Forelimb muscle (tissue), 1 donor: ENCODE data around the gene TRPM3. TPM values are rescaled to one million over a fixed set of nuclear protein-coding genes. Genes with fewer than 3 reads are reported as not detected.
"Not testable (repeated sequence)": the region's sequence is repeated elsewhere in the genome, so short reads cannot be mapped to it uniquely, and the experiment has no call there.

Experiments used
- DNase-seq: peaks from one replicate; pipeline ENCODE4 v3.0.0-alpha.2; 2013; ENCODE audit warnings: low read depth
- polyA plus RNA-seq: library from polyadenylated mRNA; unstranded; fragments of 120-200 nt; gene quantifications from one replicate; pipeline ENCODE4 v1.2.1, GENCODE V29; 2013; ENCODE audit not compliant: insufficient read length

The TRPM3 gene
- polyA plus RNA-seq, 1 donor = 0.19 TPM

- no peak for DNase-seq
These were observed 361.2 kb downstream of the TRPM3 start for GRCh38 chr9:70760228-70760627.

DNA sequence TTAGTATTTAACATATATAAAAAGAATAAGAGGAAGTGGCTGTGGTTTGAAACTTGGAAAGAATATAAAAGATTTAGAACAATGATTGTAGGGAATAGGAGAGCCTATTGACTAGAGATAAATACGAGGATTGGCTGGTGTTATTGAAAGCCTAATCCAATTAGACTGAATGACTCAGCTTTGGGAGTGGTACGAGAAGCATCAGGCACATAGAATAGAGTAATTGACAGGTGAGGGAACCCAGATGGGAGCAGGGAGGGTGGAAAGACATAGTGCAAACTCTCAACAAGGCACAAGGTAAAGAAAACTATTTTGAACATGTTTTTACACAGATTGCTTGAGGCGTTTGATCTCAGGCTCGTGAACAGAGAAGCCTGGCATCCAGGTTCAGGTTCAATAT lies 368.1 kb downstream of the TRPM3 start:
- no peak for DNase-seq

DNA sequence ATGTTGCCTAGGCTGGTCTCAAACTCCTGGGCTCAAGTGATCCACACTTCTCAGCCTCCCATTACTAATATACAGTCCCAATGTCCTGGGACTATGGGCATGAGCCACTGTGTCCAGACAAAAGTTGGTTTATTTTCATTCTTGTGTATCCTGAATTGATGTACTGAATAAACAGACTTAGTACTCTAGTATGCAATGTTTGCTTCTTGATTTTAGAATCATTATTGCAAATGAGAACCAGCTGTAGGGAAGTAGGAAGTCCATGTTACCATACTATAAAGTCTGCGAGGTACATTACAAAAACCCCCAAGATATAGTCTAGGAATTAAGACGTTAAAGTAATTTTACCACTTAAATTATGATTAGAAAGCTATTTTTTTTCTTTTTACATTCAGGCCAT lies 372.4 kb downstream of the TRPM3 start:
- no peak for DNase-seq

GRCh38 chr9:70747261-70747718 lies 374.1 kb downstream of the TRPM3 start:
- no peak for DNase-seq

- DNase-seq = no peak
These were observed 374.7 kb downstream of the TRPM3 start for GRCh38 chr9:70746760-70747159.

GRCh38 chr9:70746316-70746715 lies 375.1 kb downstream of the TRPM3 start:
- no peak for DNase-seq

DNA sequence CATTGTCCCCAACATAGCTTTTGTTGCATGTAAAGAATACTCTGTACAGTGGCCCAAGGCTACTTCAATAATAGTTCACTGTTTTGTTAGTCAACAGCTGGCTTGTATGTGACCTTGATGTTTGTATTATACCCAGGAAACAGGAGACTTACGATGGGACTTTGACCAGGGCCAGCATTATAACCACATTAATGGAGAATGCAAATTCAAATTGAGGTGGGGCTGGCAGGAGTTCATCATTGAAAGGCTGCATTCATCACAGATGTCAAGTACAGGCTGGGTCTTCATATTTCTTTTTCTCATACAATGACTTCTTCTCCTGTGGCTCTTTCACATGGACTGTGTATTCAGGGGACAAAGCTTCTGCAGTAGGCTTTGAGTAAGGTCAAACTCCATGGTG lies 396.6 kb downstream of the TRPM3 start:
- DNase-seq = not testable (repeated sequence)

DNA sequence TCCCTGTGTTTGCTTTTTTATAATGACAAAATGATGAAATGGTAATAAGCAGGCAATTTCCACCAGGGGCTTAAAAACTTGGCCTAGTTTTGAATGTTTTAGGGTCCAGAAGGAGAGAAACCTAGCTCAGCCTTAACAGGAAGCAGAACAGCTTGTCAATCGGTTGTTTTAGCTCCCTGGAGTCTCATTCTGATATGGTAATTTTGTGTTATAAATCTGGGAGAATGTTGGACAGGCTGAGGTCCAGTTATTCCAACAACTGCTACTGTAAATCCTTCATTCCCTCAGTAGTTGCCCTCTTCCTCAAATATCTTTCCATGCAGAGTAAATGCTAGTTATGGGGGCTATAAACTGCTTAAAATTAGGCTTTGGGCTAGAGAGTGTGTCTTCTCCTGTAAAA lies 397.4 kb downstream of the TRPM3 start:
- DNase-seq = not testable (repeated sequence)

GRCh38 chr9:70706797-70707196 lies 414.6 kb downstream of the TRPM3 start:
- not testable (repeated sequence) for DNase-seq

DNA sequence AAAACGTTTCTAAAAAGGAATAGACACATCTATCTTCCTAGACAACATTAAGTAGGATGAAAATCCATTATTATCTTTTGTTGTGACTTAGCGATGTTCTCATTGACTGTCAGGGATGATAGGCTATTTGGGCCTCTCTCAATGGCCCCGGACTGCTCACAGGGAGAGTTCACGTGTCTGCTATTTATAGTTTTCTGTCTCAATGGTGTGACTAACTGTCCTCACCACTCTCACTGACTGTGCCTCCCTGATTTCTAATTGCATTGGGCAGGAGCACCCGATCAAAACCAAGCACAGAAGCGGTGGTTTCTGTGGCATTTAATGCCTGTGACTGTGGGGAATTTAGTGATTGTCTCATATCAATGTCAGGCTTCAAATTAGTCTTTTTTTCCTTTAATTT lies 420.3 kb downstream of the TRPM3 start:
- no peak for DNase-seq

DNA sequence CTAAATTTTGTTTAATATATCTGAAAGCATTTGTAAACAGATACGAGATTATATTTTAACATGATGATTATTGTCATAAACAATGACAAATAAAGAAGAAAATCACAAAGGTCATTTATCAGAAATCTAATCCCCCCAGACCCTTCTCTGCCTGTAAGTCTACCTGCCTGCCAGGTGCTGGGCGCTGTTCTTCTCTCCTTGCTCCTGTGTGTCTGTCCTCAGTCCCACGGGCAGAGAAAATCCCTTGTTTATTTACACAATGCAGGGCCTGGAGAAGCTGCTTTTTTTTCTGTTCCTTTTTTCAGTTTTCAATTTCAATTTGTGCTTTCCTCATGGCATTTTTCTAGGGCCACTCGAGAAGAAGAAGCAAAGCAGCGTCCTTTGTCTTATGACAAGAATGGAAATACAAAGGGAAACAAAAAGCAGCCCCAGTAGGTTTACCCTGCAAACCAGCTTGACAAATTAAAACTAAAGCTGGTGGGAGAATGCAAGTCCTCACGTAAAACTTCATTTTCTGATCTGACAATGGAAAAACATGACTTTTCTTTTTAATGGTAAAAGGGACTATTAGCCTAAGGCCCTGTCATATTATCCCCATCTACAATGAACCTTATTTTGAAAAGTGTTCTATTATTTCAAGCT lies 424.6 kb downstream of the TRPM3 start:
- DNase-seq = no peak

DNA sequence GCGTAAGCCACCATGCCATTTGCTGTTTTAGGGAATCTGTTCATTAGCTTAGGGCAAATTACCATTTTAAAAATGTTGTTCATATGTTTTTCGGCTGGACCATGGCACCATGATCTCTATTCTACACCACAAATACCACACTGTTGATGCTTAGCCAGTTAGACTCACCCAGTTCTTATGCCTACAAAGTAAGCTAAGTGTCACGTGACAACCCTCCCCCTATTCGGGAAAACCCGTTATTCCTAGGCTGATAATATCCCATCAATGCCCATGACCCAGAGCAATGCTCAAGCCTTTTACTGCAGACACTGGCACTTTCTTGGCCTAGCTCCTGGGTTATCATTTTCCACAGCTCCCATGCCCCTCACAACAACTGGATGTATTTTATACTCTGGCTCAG lies 426.7 kb downstream of the TRPM3 start:
- DNase-seq = no peak

GRCh38 chr9:70693186-70693585 lies 428.2 kb downstream of the TRPM3 start:
- DNase-seq = no peak

DNA sequence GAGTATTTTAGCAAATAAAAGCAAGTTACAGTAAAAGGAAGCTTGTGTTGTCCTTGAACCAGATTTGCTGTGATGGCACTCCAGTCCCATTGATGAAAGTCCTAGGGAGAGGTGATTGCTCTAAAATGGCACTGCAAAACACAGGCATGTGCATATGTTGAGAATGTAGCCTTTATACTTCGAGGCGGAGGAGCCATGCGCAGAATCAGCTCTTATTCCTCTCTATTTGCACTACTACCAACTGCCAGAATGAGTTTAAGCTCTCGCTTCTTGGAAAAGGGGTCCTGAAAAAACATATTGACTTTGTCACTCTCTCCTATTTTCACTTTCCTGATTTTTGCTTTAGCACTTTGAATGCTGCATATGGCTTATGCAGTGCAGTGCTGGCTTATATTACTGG lies 429.0 kb downstream of the TRPM3 start:
- DNase-seq = no peak

DNA sequence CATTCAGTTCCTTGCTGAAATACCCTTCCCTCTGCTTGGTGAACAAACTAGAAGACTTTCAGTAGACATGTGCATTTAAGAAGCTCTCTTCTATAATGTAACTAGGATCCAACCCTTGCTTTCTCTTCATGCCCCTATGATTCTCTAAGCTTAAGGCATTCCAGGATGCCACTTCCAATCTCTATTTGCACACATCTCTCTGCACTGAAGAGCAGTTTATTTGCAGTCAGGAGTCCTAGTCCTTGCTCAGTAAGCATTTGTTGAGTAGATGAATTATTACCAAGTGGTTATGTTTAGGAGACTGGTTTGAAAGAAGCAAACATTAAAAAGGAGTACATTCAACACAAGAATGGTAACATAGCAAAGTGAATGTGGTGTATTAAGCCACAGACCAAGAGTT lies 432.7 kb downstream of the TRPM3 start:
- no peak for DNase-seq

GRCh38 chr9:70683841-70684240 lies 437.6 kb downstream of the TRPM3 start:
- no peak for DNase-seq

- DNase-seq = no peak
These were observed 439.1 kb downstream of the TRPM3 start for GRCh38 chr9:70682298-70682697.

DNA sequence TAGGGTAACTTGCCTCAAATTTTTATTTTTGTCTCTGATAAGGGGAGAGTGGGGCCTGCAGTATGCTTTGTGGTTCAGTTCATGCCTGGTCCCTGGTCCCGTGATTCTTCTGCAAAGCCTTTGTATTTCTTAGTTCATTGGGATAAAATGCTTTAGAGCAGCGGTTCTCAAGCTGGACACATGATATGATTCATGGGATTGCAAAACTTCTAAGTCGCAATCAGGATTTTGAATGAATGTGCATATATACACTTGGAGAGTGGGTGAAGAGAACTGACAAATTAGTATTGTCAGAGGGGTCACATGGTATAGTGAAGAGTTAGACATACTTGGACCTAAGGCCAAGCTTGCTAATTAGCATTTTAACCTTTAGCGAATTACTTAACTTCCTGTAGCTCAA lies 441.6 kb downstream of the TRPM3 start:
- DNase-seq = no peak

DNA sequence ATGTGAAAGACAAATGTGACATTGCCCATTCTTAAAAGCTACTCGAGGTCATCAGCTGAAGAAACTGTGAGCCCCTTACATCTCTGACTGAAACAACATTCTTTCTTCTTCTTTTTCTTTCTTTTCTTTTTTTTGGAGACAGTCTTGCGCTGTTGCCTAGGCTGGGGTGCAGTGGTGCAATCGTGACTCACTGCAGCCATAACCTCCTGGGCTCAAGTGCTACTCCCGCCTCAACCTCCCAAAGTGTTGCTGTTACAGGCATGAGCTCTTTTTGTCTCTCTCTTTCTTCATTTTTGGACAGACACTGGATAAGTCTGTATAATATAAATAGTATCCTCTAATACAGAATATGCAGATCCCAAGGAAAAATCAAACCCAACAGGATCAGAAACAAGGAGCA lies 443.3 kb downstream of the TRPM3 start:
- DNase-seq = no peak

GRCh38 chr9:70677055-70677735 lies 444.2 kb downstream of the TRPM3 start:
- DNase-seq = no peak

DNA sequence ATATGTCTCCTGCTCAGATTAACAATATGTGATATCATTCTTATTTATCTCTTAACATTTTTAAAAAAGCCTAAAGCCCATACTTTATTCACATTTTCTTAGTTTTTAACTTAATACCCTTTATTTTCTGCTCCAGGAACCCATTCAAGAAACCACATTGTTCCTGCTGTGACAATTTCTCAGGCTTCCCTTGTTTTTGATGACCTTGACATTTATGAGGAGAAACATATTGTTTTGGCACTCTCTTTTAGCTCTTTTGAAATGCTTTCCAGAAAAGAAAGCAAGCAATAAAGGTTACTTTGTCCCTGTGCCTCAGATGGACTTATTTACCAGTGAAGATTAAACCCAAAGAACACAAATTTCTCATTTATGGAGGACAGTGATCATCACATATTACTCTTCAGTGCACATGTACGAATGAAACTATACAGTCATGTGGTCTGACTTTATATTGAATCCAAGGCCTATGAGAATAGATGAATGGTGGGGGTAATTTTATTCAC lies 445.5 kb downstream of the TRPM3 start:
- no peak for DNase-seq

- no peak for DNase-seq
These were observed 447.6 kb downstream of the TRPM3 start for GRCh38 chr9:70673844-70674243.

GRCh38 chr9:70672161-70672649 lies 449.2 kb downstream of the TRPM3 start:
- no peak for DNase-seq
